GM18498 (cell line): ENCODE results near the gene FAM114A1.
"Not testable (repeated sequence)": the region's sequence is repeated elsewhere in the genome, so short reads cannot be mapped to it uniquely, and the experiment has no call there.

ENCODE experiments used
- ATAC-seq: cut with Tn5 transposase; IDR thresholded peaks from one replicate; pipeline ENCODE4 v1.9.1; 2021; ENCODE audit warnings: mild to moderate bottlenecking, moderate library complexity; ENCODE audit not compliant: unreplicated experiment

The FAM114A1 gene

GRCh38 chr4:38898245-38898644, 30.6 kb downstream of the FAM114A1 start:
- no peak for ATAC-seq

- ATAC-seq: no peak
Measured at GRCh38 chr4:38902221-38902620, 34.6 kb downstream of the FAM114A1 start.

GRCh38 chr4:38902695-38903094, 35.1 kb downstream of the FAM114A1 start:
- no peak for ATAC-seq

- ATAC-seq: no peak
Measured at GRCh38 chr4:38904090-38904666, 36.6 kb downstream of the FAM114A1 start.

- no peak for ATAC-seq
Measured at GRCh38 chr4:38904682-38905081, 37.1 kb downstream of the FAM114A1 start.

- ATAC-seq: no peak
Measured at GRCh38 chr4:38905652-38906385, 38.2 kb downstream of the FAM114A1 start.

- ATAC-seq: no peak
Measured at GRCh38 chr4:38907696-38908270, 40.2 kb downstream of the FAM114A1 start.

GRCh38 chr4:38909015-38909414, 41.4 kb downstream of the FAM114A1 start:
- ATAC-seq: no peak

- no peak for ATAC-seq
Measured at GRCh38 chr4:38911257-38911656, 43.7 kb downstream of the FAM114A1 start.

- ATAC-seq: no peak
Measured at GRCh38 chr4:38914854-38915253, 47.2 kb downstream of the FAM114A1 start.

- not testable (repeated sequence) for ATAC-seq
Measured at GRCh38 chr4:38916267-38916666, 48.7 kb downstream of the FAM114A1 start.

- no peak for ATAC-seq
Measured at GRCh38 chr4:38917481-38918025, 49.9 kb downstream of the FAM114A1 start.

GRCh38 chr4:38919494-38919893, 51.9 kb downstream of the FAM114A1 start:
- no peak for ATAC-seq

- ATAC-seq: no peak
Measured at GRCh38 chr4:38920186-38920585, 52.6 kb downstream of the FAM114A1 start.

GRCh38 chr4:38920677-38921076, 53.1 kb downstream of the FAM114A1 start:
- no peak for ATAC-seq

GRCh38 chr4:38921151-38921550, 53.5 kb downstream of the FAM114A1 start:
- ATAC-seq: no peak

- ATAC-seq: no peak
Measured at GRCh38 chr4:38923746-38924145, 56.1 kb downstream of the FAM114A1 start.

GRCh38 chr4:38924353-38924752, 56.7 kb downstream of the FAM114A1 start:
- no peak for ATAC-seq

- no peak for ATAC-seq
Measured at GRCh38 chr4:38925492-38926413, 58.1 kb downstream of the FAM114A1 start.

- ATAC-seq: no peak
Measured at GRCh38 chr4:38926896-38927295, 59.3 kb downstream of the FAM114A1 start.

GRCh38 chr4:38928568-38928967, 61.0 kb downstream of the FAM114A1 start:
- ATAC-seq: no peak
